Mesenchymal stem cell (in vitro differentiated cells and primary cell): ENCODE data around the gene ZNF853.

Source experiments
- DNase-seq: peaks from one replicate; pipeline ENCODE4 v3.0.0-alpha.2; 2013
- H2AFZ ChIP-seq: one replicate; pipeline ENCODE4 v1.6.1; 2013; ENCODE audit warnings: low read depth, mild to moderate bottlenecking, control low read depth, inconsistent platforms, low read length, moderate library complexity
- H2AK5ac ChIP-seq: 2 replicates; pipeline ENCODE4 v1.6.1; 2013; ENCODE audit warnings: low read length, moderate library complexity, mild to moderate bottlenecking, inconsistent platforms; ENCODE audit not compliant: severe bottlenecking
- H2BK120ac ChIP-seq: one replicate; pipeline ENCODE4 v1.6.1; 2013; ENCODE audit warnings: low read depth, mild to moderate bottlenecking, inconsistent platforms, low read length, moderate library complexity
- H2BK12ac ChIP-seq, 2 experiments: one replicate each; pipeline ENCODE4 v1.6.1; 2013; ENCODE audit warnings: inconsistent platforms in 2 of 2, low read length in 2 of 2, mild to moderate bottlenecking in 2 of 2, moderate library complexity in 2 of 2, control low read depth in 1 of 2
- H2BK15ac ChIP-seq: one replicate; pipeline ENCODE4 v1.6.1; 2013; ENCODE audit warnings: mild to moderate bottlenecking, low read depth, inconsistent platforms; ENCODE audit not compliant: poor library complexity, severe bottlenecking
- H2BK5ac ChIP-seq: 2 replicates; pipeline ENCODE4 v1.6.1; 2013; ENCODE audit warnings: low read depth, mild to moderate bottlenecking, low read length, control low read depth, inconsistent platforms; ENCODE audit not compliant: poor library complexity, severe bottlenecking
- H3K14ac ChIP-seq, 2 experiments: one replicate each; pipeline ENCODE4 v1.6.1; 2013; ENCODE audit warnings: inconsistent platforms in 2 of 2, low read length in 2 of 2, control low read depth in 1 of 2, mild to moderate bottlenecking in 1 of 2, moderate library complexity in 1 of 2
- H3K18ac ChIP-seq, 2 experiments: one replicate each; pipeline ENCODE4 v1.6.1; 2013; ENCODE audit warnings: inconsistent platforms in 2 of 2, low read length in 2 of 2, control low read depth in 1 of 2, low read depth in 1 of 2, mild to moderate bottlenecking in 1 of 2
- H3K23ac ChIP-seq, 2 experiments: one replicate each; pipeline ENCODE4 v1.6.1; 2013; ENCODE audit warnings: inconsistent platforms in 2 of 2, low read length in 2 of 2, mild to moderate bottlenecking in 2 of 2, moderate library complexity in 2 of 2, control low read depth in 1 of 2
- H3K27ac ChIP-seq: 2 replicates; pipeline ENCODE4 v1.5.1; 2013; ENCODE audit warnings: mild to moderate bottlenecking, moderate library complexity, low read length, control low read depth, inconsistent platforms; ENCODE audit not compliant: poor library complexity, severe bottlenecking
- H3K27me3 ChIP-seq, 2 experiments: 2 replicates each; pipeline versions ENCODE4 v1.6.1 to v1.7.0; 2013; ENCODE audit warnings: low read length in 2 of 2, mild to moderate bottlenecking in 2 of 2, moderate library complexity in 2 of 2, control low read depth in 1 of 2, inconsistent platforms in 1 of 2; ENCODE audit not compliant: control insufficient read depth in 1 of 2, insufficient read depth in 1 of 2
- H3K36me3 ChIP-seq, 2 experiments: 2 replicates each; pipeline versions ENCODE4 v1.6.1 to v1.7.0; 2013; ENCODE audit warnings: low read length in 2 of 2, control low read depth in 1 of 2, inconsistent platforms in 1 of 2, low read depth in 1 of 2, mild to moderate bottlenecking in 1 of 2; ENCODE audit not compliant: insufficient read depth in 2 of 2, control insufficient read depth in 1 of 2
- H3K4ac ChIP-seq, 2 experiments: one replicate each; pipeline ENCODE4 v1.6.1; 2013; ENCODE audit warnings: inconsistent platforms in 2 of 2, low read length in 2 of 2, mild to moderate bottlenecking in 2 of 2, moderate library complexity in 2 of 2, control low read depth in 1 of 2, low read depth in 1 of 2
- H3K4me1 ChIP-seq: 2 replicates; pipeline ENCODE4 v1.6.1; 2013; ENCODE audit warnings: low read depth, low read length, control low read depth; ENCODE audit not compliant: control insufficient read depth, insufficient read depth
- H3K4me2 ChIP-seq: 2 replicates; pipeline ENCODE4 v1.6.1; 2013; ENCODE audit warnings: low read length, mild to moderate bottlenecking, inconsistent platforms; ENCODE audit not compliant: poor library complexity, severe bottlenecking
- H3K4me3 ChIP-seq, 2 experiments: 2 replicates each; pipeline versions ENCODE4 v1.5.1 to v1.7.0; 2013; ENCODE audit warnings: low read length in 2 of 2, mild to moderate bottlenecking in 2 of 2, control low read depth in 1 of 2, low read depth in 1 of 2; ENCODE audit not compliant: insufficient read depth in 1 of 2
- H3K79me1 ChIP-seq: replicated peaks from 2 replicates; pipeline ENCODE4 v1.6.1; 2013; ENCODE audit warnings: mild to moderate bottlenecking, control low read depth, low read length, inconsistent platforms; ENCODE audit not compliant: poor library complexity, severe bottlenecking
- H3K9ac ChIP-seq: 2 replicates; pipeline ENCODE4 v1.7.0; 2013; ENCODE audit warnings: mild to moderate bottlenecking, low read length, moderate library complexity
- H3K9me3 ChIP-seq: 2 replicates; pipeline ENCODE4 v1.7.0; 2013; ENCODE audit warnings: mild to moderate bottlenecking, low read length; ENCODE audit not compliant: control insufficient read depth
- H4K8ac ChIP-seq: one replicate; pipeline ENCODE4 v1.6.1; 2013; ENCODE audit warnings: inconsistent platforms, mild to moderate bottlenecking, low read length, moderate library complexity
- H4K91ac ChIP-seq: one replicate; pipeline ENCODE4 v1.6.1; 2013; ENCODE audit warnings: mild to moderate bottlenecking, low read length, inconsistent platforms
- WGBS: methylation state at CpG from one replicate; pipeline ENCODE4 v1.1.7; 2013; ENCODE audit warnings: mixed read lengths; 5-methylcytosine and 5-hydroxymethylcytosine counted together

ZNF853 gene

DNA sequence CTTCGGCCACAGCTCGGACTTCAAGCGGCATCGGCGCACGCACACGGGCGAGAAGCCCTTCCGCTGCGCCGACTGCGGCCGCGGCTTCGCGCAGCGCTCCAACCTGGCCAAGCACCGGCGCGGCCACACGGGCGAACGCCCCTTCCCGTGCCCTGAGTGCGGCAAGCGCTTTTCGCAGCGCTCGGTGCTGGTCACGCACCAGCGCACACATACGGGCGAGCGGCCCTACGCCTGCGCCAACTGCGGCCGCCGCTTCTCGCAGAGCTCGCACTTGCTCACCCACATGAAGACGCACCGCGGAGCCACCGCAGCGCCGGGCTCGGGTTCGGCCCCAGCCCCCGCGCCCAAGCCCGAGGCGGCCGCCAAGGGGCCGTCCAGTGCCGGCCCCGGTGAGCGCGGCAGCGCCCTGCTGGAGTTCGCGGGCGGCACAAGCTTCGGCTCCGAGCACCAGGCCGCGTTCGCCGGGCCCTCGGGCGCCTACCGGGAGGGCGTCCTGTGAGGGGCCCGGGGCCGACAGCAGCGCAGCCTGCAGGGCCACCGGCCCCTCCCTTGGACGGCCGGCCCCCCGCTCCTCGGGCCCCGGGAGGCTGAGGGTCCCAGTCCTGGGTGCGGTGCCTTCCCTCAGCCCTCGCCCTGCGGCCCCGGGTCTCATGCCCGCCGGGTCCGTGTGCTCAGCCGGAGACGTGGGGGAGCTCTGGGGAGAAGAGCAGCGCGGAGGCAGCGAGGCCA, 38.9 kb downstream of the ZNF853 start:
- H4K8ac ChIP-seq = no peak overlapping the region
- H3K27ac ChIP-seq = no peak overlapping the region
- no peak overlapping the region for H3K18ac ChIP-seq
- H2AK5ac ChIP-seq = no peak overlapping the region
- H3K36me3 ChIP-seq = peaks cover 48 to 76% of the 10 kb centered on the region in 2 experiments
- peaks cover 12% of the 10 kb centered on the region for H3K9me3 ChIP-seq
- no peak overlapping the region for H3K9ac ChIP-seq
- peak overlapping the region in 1 of 2 experiments; percentile 26 for H3K4me3 ChIP-seq
- H4K91ac ChIP-seq = peak overlapping the region; percentile 67
- WGBS = 98% methylated on average over 89 of the region's 94 CpGs
- H2BK120ac ChIP-seq = no peak overlapping the region
- no peak overlapping the region for H3K14ac ChIP-seq
- no peak overlapping the region for H2BK15ac ChIP-seq
- H3K27me3 ChIP-seq = no peaks in the 10 kb centered on the region
- no peaks in the 10 kb centered on the region for H3K4me1 ChIP-seq
- no peak overlapping the region for H2BK5ac ChIP-seq
- DNase-seq = no peak
- peaks cover 44% of the 10 kb centered on the region for H3K79me1 ChIP-seq
- no peak overlapping the region for H3K4me2 ChIP-seq
- H2BK12ac ChIP-seq = no peak overlapping the region
- no peak overlapping the region for H3K23ac ChIP-seq
- no peak overlapping the region for H2AFZ ChIP-seq
- no peak overlapping the region for H3K4ac ChIP-seq

- no peaks in the 10 kb centered on the region for H3K27me3 ChIP-seq
- DNase-seq = no peak
- H2BK5ac ChIP-seq = no peak overlapping the region
- no peak overlapping the region for H3K4ac ChIP-seq
- no peak overlapping the region for H3K14ac ChIP-seq
- H2BK15ac ChIP-seq = no peak overlapping the region
- peaks cover 41 to 68% of the 10 kb centered on the region in 2 experiments for H3K36me3 ChIP-seq
- no peaks in the 10 kb centered on the region for H3K4me1 ChIP-seq
- H3K23ac ChIP-seq = no peak overlapping the region
- H2BK12ac ChIP-seq = no peak overlapping the region
- no peak overlapping the region for H2BK120ac ChIP-seq
- no peak overlapping the region for H4K91ac ChIP-seq
- peaks cover 37% of the 10 kb centered on the region for H3K79me1 ChIP-seq
- H3K4me3 ChIP-seq = peak overlapping the region in 1 of 2 experiments; percentile 26
- H2AK5ac ChIP-seq = no peak overlapping the region
- no peak overlapping the region for H3K4me2 ChIP-seq
- H3K18ac ChIP-seq = no peak overlapping the region
- H3K9ac ChIP-seq = no peak overlapping the region
- H3K27ac ChIP-seq = no peak overlapping the region
- H2AFZ ChIP-seq = no peak overlapping the region
- peaks cover 16% of the 10 kb centered on the region for H3K9me3 ChIP-seq
- WGBS = 97% methylated on average over 48 of the region's 48 CpGs
- no peak overlapping the region for H4K8ac ChIP-seq
Observed at GRCh38 chr7:6654842-6655610, 39.6 kb downstream of the ZNF853 start.

GRCh38 chr7:6655636-6656385, 40.4 kb downstream of the ZNF853 start:
- Histone ChIP-seq H4K8ac (no peak overlapping the region), H3K36me3 (peaks cover 33 to 61% of the 10 kb centered on the region in 2 experiments), H2BK120ac (no peak overlapping the region), H3K14ac (no peak overlapping the region), H2BK12ac (no peak overlapping the region), H3K79me1 (peaks cover 29% of the 10 kb centered on the region), H2AK5ac (no peak overlapping the region), H2BK15ac (no peak overlapping the region), H3K27me3 (no peaks in the 10 kb centered on the region), H3K4ac (no peak overlapping the region), H3K9ac (no peak overlapping the region), H2AFZ (no peak overlapping the region), H3K4me1 (no peaks in the 10 kb centered on the region), H3K4me2 (no peak overlapping the region), H3K27ac (no peak overlapping the region), H3K23ac (no peak overlapping the region), H3K18ac (no peak overlapping the region), H3K4me3 (no peak overlapping the region), H2BK5ac (no peak overlapping the region), H4K91ac (no peak overlapping the region), H3K9me3 (peaks cover 22% of the 10 kb centered on the region)
- DNase-seq = no peak
- WGBS = 98% methylated on average over 17 of the region's 17 CpGs

GRCh38 chr7:6656413-6656812, 41.0 kb downstream of the ZNF853 start:
- no peak overlapping the region for H3K14ac ChIP-seq

More at GRCh38 chr7:6656413-6656812, 41.0 kb downstream of the ZNF853 start:
- no peak for DNase-seq
- no peak overlapping the region for H2BK12ac ChIP-seq
- no peak overlapping the region for H3K27ac ChIP-seq
- H3K4me1 ChIP-seq = no peaks in the 10 kb centered on the region
- peaks cover 25% of the 10 kb centered on the region for H3K9me3 ChIP-seq
- H2BK5ac ChIP-seq = no peak overlapping the region
- H3K18ac ChIP-seq = no peak overlapping the region
- H2BK15ac ChIP-seq = no peak overlapping the region
- H3K23ac ChIP-seq = no peak overlapping the region
- H3K4me3 ChIP-seq = no peak overlapping the region
- peaks cover 26% of the 10 kb centered on the region for H3K79me1 ChIP-seq
- H4K8ac ChIP-seq = no peak overlapping the region
- H2BK120ac ChIP-seq = no peak overlapping the region
- H3K4me2 ChIP-seq = no peak overlapping the region
- no peak overlapping the region for H3K4ac ChIP-seq
- H3K9ac ChIP-seq = no peak overlapping the region
- no peaks in the 10 kb centered on the region for H3K27me3 ChIP-seq
- 99% methylated on average over 9 of the region's 9 CpGs for WGBS
- H4K91ac ChIP-seq = no peak overlapping the region
- H2AK5ac ChIP-seq = no peak overlapping the region
- H3K36me3 ChIP-seq = peaks cover 30 to 55% of the 10 kb centered on the region in 2 experiments
- no peak overlapping the region for H2AFZ ChIP-seq
